H1 (cell line): ENCODE data around the gene RFTN2. TPM values are rescaled to one million over a fixed set of nuclear protein-coding genes. Genes with fewer than 3 reads are reported as not detected.

ENCODE experiments used
- CTCF ChIA-PET: fragments of 300-600 bp; sonication (Branson Sonifier 250); formaldehyde crosslinking; loops from one replicate; lab custom pipeline; 2021; ENCODE audit not compliant: partially characterized antibody; lab: Charles Lee
- POLR2A ChIA-PET: fragments of 300-600 bp; sonication (Branson Sonifier 250); formaldehyde crosslinking; loops from one replicate; lab custom pipeline; 2021; ENCODE audit warnings: inconsistent platforms; ENCODE audit not compliant: partially characterized antibody; lab: Charles Lee
- DNase-seq, 2 experiments: peaks; one replicate each; pipeline versions ENCODE4 v3.0.0 to v3.0.0-alpha.2; 2010 to 2022; ENCODE audit warnings: low spot score in 2 of 2, low read depth in 1 of 2, mixed read lengths in 1 of 2
- FAIRE-seq: peaks from 2 replicates; lab custom pipeline; 2011; peaks lifted over from hg19 to GRCh38; lab: Jason Lieb, UNC
- H2AFZ ChIP-seq: 2 replicates; pipeline ENCODE4 v1.8.1; 2012; ENCODE audit warnings: low read length, inconsistent platforms
- H2AK5ac ChIP-seq: 2 replicates; pipeline ENCODE4 v1.6.1; 2013; ENCODE audit warnings: low read depth, low read length
- H2BK120ac ChIP-seq: replicated peaks from 2 replicates; pipeline ENCODE3; 2013; ENCODE audit warnings: low read depth, low read length, inconsistent platforms
- H2BK12ac ChIP-seq: 2 replicates; pipeline ENCODE4 v1.6.1; 2013; ENCODE audit warnings: low read depth, low read length
- H2BK15ac ChIP-seq: 2 replicates; pipeline ENCODE4 v1.6.1; 2013; ENCODE audit warnings: low read length
- H2BK20ac ChIP-seq: 2 replicates; pipeline ENCODE4 v1.6.1; 2013; ENCODE audit warnings: low read length
- H2BK5ac ChIP-seq: 2 replicates; pipeline ENCODE4 v1.6.1; 2013; ENCODE audit warnings: low read depth, low read length
- H3K14ac ChIP-seq: 2 replicates; pipeline ENCODE4 v1.6.1; 2013; ENCODE audit warnings: inconsistent platforms; ENCODE audit not compliant: insufficient read length
- H3K18ac ChIP-seq: 2 replicates; pipeline ENCODE4 v1.6.1; 2013; ENCODE audit warnings: low read length; ENCODE audit errors: extremely low read depth
- H3K23ac ChIP-seq: 2 replicates; pipeline ENCODE4 v1.6.1; 2013; ENCODE audit warnings: inconsistent platforms; ENCODE audit not compliant: insufficient read length
- H3K23me2 ChIP-seq: 2 replicates; pipeline ENCODE4 v1.6.1; 2013; ENCODE audit warnings: low read depth, low read length
- H3K27ac ChIP-seq: 2 replicates; pipeline ENCODE4 v1.6.1; 2011; ENCODE audit warnings: low read depth, low read length, inconsistent platforms
- H3K27me3 ChIP-seq, 4 experiments: replicated peaks in 1 of 4; 1 replicate in 1 of 4; 2 replicates in 3 of 4; pipeline versions ENCODE4 v1.6.1 to v1.8.1; 2011 to 2013; ENCODE audit warnings: low read length in 3 of 4, mild to moderate bottlenecking in 3 of 4, inconsistent platforms in 2 of 4, mixed read lengths in 2 of 4, moderate library complexity in 1 of 4; ENCODE audit not compliant: control insufficient read depth in 3 of 4, insufficient read depth in 3 of 4; ENCODE audit errors: extremely low read depth in 1 of 4
- H3K36me3 ChIP-seq, 4 experiments: 2 replicates each; pipeline versions ENCODE4 v1.6.1 to v1.8.1; 2011 to 2013; ENCODE audit warnings: mild to moderate bottlenecking in 4 of 4, low read length in 3 of 4, moderate library complexity in 2 of 4, control low read depth in 1 of 4, inconsistent platforms in 1 of 4; ENCODE audit not compliant: insufficient read depth in 4 of 4, control insufficient read depth in 2 of 4
- H3K4ac ChIP-seq: replicated peaks from 2 replicates; pipeline ENCODE3; 2013; ENCODE audit warnings: low read length, low read depth, mixed read lengths, inconsistent platforms; ENCODE audit not compliant: insufficient read length
- H3K4me1 ChIP-seq, 4 experiments: replicated peaks in 1 of 4; 1 replicate in 1 of 4; 2 replicates in 3 of 4; pipeline versions ENCODE4 v1.6.1 to v1.8.1; 2011 to 2013; ENCODE audit warnings: low read length in 3 of 4, inconsistent platforms in 2 of 4, mixed read lengths in 1 of 4; ENCODE audit not compliant: insufficient read depth in 4 of 4, control insufficient read depth in 3 of 4
- H3K4me2 ChIP-seq, 2 experiments: 2 replicates each; pipeline versions ENCODE4 v1.6.1 to v1.8.1; 2011 to 2013; ENCODE audit warnings: low read depth in 2 of 2, low read length in 2 of 2, control low read depth in 1 of 2, inconsistent platforms in 1 of 2, mild to moderate bottlenecking in 1 of 2; ENCODE audit not compliant: insufficient read depth in 1 of 2
- H3K4me3 ChIP-seq, 4 experiments: fragments of 200-600, 300-600 bp in 1 of 4; sonication (generic), shearing (Covaris generic), sonication (Bioruptor Twin) in 1 of 4; 2 replicates each; pipeline versions ENCODE4 v1.5.1 to v1.8.1; 2011 to 2016; ENCODE audit warnings: low read length in 4 of 4, low read depth in 3 of 4, control low read depth in 2 of 4, inconsistent platforms in 2 of 4, mild to moderate bottlenecking in 2 of 4, mixed read lengths in 1 of 4, moderate library complexity in 1 of 4; ENCODE audit not compliant: insufficient read depth in 2 of 4; ENCODE audit errors: extremely low read depth in 1 of 4
- H3K56ac ChIP-seq: replicated peaks from 2 replicates; pipeline ENCODE3; 2013; ENCODE audit warnings: low read depth, mild to moderate bottlenecking, mixed read lengths, low read length, inconsistent platforms; ENCODE audit not compliant: insufficient read length
- H3K79me1 ChIP-seq: 2 replicates; pipeline ENCODE4 v1.6.1; 2013; ENCODE audit warnings: low read depth, low read length, control low read depth
- H3K79me2 ChIP-seq, 2 experiments: 2 replicates each; pipeline versions ENCODE4 v1.6.1 to v1.8.1; 2012 to 2013; ENCODE audit warnings: low read length in 2 of 2, mild to moderate bottlenecking in 2 of 2, inconsistent platforms in 1 of 2; ENCODE audit not compliant: insufficient read depth in 2 of 2, control insufficient read depth in 1 of 2
- H3K9ac ChIP-seq, 4 experiments: replicated peaks in 1 of 4; 1 replicate in 1 of 4; 2 replicates in 3 of 4; pipeline versions ENCODE4 v1.6.1 to v1.8.1; 2011 to 2013; ENCODE audit warnings: low read depth in 3 of 4, low read length in 3 of 4, control low read depth in 2 of 4, mild to moderate bottlenecking in 2 of 4, moderate library complexity in 2 of 4, inconsistent platforms in 1 of 4; ENCODE audit errors: extremely low read depth in 1 of 4
- H3K9me3 ChIP-seq, 2 experiments: 2 replicates each; pipeline versions ENCODE4 v1.6.1 to v1.8.1; 2012 to 2013; ENCODE audit warnings: mild to moderate bottlenecking in 2 of 2, moderate library complexity in 2 of 2, control low read depth in 1 of 2, inconsistent platforms in 1 of 2, low read depth in 1 of 2, low read length in 1 of 2, mixed read lengths in 1 of 2; ENCODE audit not compliant: insufficient read depth in 2 of 2
- H4K20me1 ChIP-seq, 2 experiments: replicated peaks in 1 of 2; 2 replicates each; pipeline versions ENCODE3 to v1.8.1; 2011 to 2013; ENCODE audit warnings: inconsistent platforms in 2 of 2, low read length in 2 of 2, mild to moderate bottlenecking in 1 of 2; ENCODE audit not compliant: insufficient read depth in 2 of 2, control insufficient read depth in 1 of 2
- H4K5ac ChIP-seq: 2 replicates; pipeline ENCODE4 v1.6.1; 2013; ENCODE audit warnings: low read length, low read depth, mixed read lengths, inconsistent platforms; ENCODE audit not compliant: insufficient read length
- H4K8ac ChIP-seq: 2 replicates; pipeline ENCODE4 v1.8.0; 2013; ENCODE audit warnings: mild to moderate bottlenecking, moderate library complexity, low read length, inconsistent platforms; ENCODE audit not compliant: insufficient read depth; ENCODE audit errors: extremely low read depth
- H4K91ac ChIP-seq: replicated peaks from 2 replicates; pipeline ENCODE3; 2013; ENCODE audit warnings: low read length, mixed read lengths, inconsistent platforms; ENCODE audit not compliant: insufficient read length
- ATF2 ChIP-seq: IDR thresholded peaks from 2 replicates; pipeline ENCODE4 v1.6.1; 2012; ENCODE audit warnings: low read length, inconsistent platforms
- GABPA ChIP-seq: IDR thresholded peaks from 2 replicates; pipeline ENCODE4 v1.6.1; 2011; ENCODE audit warnings: mild to moderate bottlenecking, low read length, moderate library complexity, borderline replicate concordance; ENCODE audit not compliant: insufficient read depth
- JUN ChIP-seq: IDR thresholded peaks from 2 replicates; pipeline ENCODE4 v1.6.1; 2011; ENCODE audit warnings: low read depth, mild to moderate bottlenecking, improper control_type of control experiment, low read length
- KDM1A ChIP-seq: fragments of 200-600, 300-600 bp; sonication (generic); IDR thresholded peaks from 2 replicates; pipeline ENCODE4 v1.7.1; 2016; ENCODE audit warnings: mild to moderate bottlenecking, low read length, borderline replicate concordance
- SAP30 ChIP-seq: fragments of 300-600 bp; sonication (generic); IDR thresholded peaks from 2 replicates; pipeline ENCODE4 v1.7.1; 2012; ENCODE audit warnings: low read length, moderate library complexity, mild to moderate bottlenecking, inconsistent platforms; ENCODE audit not compliant: insufficient read depth, insufficient replicate concordance
- SIRT6 ChIP-seq: IDR thresholded peaks from one replicate; pipeline ENCODE4 v1.7.1; 2012; ENCODE audit warnings: low read length, inconsistent platforms
- SP4 ChIP-seq: IDR thresholded peaks from 2 replicates; pipeline ENCODE4 v1.6.1; 2012; ENCODE audit warnings: low read length, inconsistent platforms
- SUZ12 ChIP-seq: fragments of 200-600 bp; sonication (generic); IDR thresholded peaks from 2 replicates; pipeline ENCODE4 v1.6.1; 2012; ENCODE audit warnings: mild to moderate bottlenecking, inconsistent platforms, low read length, moderate library complexity, mixed read lengths
- TBP ChIP-seq: IDR thresholded peaks from 2 replicates; pipeline ENCODE4 v1.6.1; 2011; ENCODE audit warnings: low read depth, low read length, improper control_type of control experiment
- USF2 ChIP-seq: IDR thresholded peaks from 2 replicates; pipeline ENCODE4 v1.6.1; 2011; ENCODE audit warnings: low read length, improper control_type of control experiment
- ZNF274 ChIP-seq: IDR thresholded peaks from 2 replicates; pipeline ENCODE4 v1.7.0; 2012; ENCODE audit warnings: low read length, borderline replicate concordance; ENCODE audit errors: extremely low read depth
- WGBS, 2 experiments: shearing (Covaris generic) in 1 of 2; methylation state at CpG; one replicate each; pipeline versions ENCODE4 v1.1.6 to v1.1.7; 2013 to 2015; ENCODE audit warnings: low lambda C conversion rate in 2 of 2, mixed read lengths in 2 of 2, inconsistent platforms in 1 of 2, low coverage in 1 of 2, missing lambda C conversion rate in 1 of 2; ENCODE audit not compliant: insufficient replicate concordance in 2 of 2, insufficient coverage in 1 of 2, insufficient read length in 1 of 2; ENCODE audit errors: extremely low coverage in 1 of 2, missing lambda C conversion rate in 1 of 2; 5-methylcytosine and 5-hydroxymethylcytosine counted together
- polyA plus RNA-seq, 7 experiments: library from polyadenylated mRNA; depleted of rRNA in 3 of 7; stranded (reverse) in 5 of 7; unstranded in 2 of 7; fragments of >200 nt in 5 of 7; fragments of 200-250 nt in 2 of 7; gene quantifications; 1 replicate in 5 of 7; 2 replicates in 1 of 7; 4 replicates in 1 of 7; pipeline versions ENCODE4 v1.2.1 to v1.2.3, GENCODE V29; 2011 to 2013; ENCODE audit warnings: missing spikeins in 2 of 7, mixed read lengths in 2 of 7
- total RNA-seq: library from RNA; stranded (reverse); fragmentation: NEBNext Ultra II Directional; extraction: Animal tissue kit (Norgen Biotek cat#: 25700); gene quantifications from 2 replicates; pipeline ENCODE4 v1.2.1, GENCODE V29; 2021

RFTN2 gene
- total and polyA plus RNA-seq, 2 of the 8 experiments (the other 6 are each of a cell fraction or from before 2014, with no cell fraction given) = 2.3 to 2.4 TPM

- peaks cover 4 to 36% (median 13%) of the 10 kb centered on the region in 4 experiments; a peak in 7 of 8 replicates for H3K36me3 ChIP-seq
- no peak for TF ChIP-seq KDM1A
- no peak for TF ChIP-seq ATF2
- TF ChIP-seq SIRT6 = no peak
- TF ChIP-seq GABPA = no peak
- no peak for TF ChIP-seq JUN
- no peak for TF ChIP-seq ZNF274
- no peak for TF ChIP-seq SAP30
- TF ChIP-seq TBP = no peak
- no peak for TF ChIP-seq USF2
- no peak for TF ChIP-seq SUZ12
- no peak for TF ChIP-seq SP4
- TF ChIP-seq, all 59 proteins: peak for 0
- H3K4ac ChIP-seq = no peak overlapping the region
- ChIA-PET POLR2A (interaction anchor here (1.7 kb wide), 1 partner anchor 28 kb away, joined by 5 read pairs; the partner anchor contains the start of gene MOB4), CTCF (no interaction called here)
- no peak overlapping the region for H2BK15ac ChIP-seq
- DNase-seq = no peak
- no peak overlapping the region for H3K18ac ChIP-seq
- no peak overlapping the region for H2BK20ac ChIP-seq
- no peaks in the 10 kb centered on the region for H3K23me2 ChIP-seq
- H3K4me2 ChIP-seq = no peak overlapping the region
- no peak overlapping the region for H2BK12ac ChIP-seq
- no peak overlapping the region for H3K4me3 ChIP-seq
- H3K79me1 ChIP-seq = no peaks in the 10 kb centered on the region; the same call in 1 of the 2 replicates
- no peaks in the 10 kb centered on the region for H3K9me3 ChIP-seq
- H3K27ac ChIP-seq = no peak overlapping the region
- no peak overlapping the region for H2AK5ac ChIP-seq
- no peak overlapping the region for H2AFZ ChIP-seq
- no peak for FAIRE-seq
- H3K27me3 ChIP-seq = no peaks in the 10 kb centered on the region
- H3K4me1 ChIP-seq = no peaks in the 10 kb centered on the region
- no peak overlapping the region for H4K5ac ChIP-seq
- no peak overlapping the region for H3K56ac ChIP-seq
- no peak overlapping the region for H3K14ac ChIP-seq
- no peak overlapping the region for H3K9ac ChIP-seq
- H4K20me1 ChIP-seq = peaks cover 0 to 3% of the 10 kb centered on the region in 2 experiments
- H4K8ac ChIP-seq = no peak overlapping the region
- no peak overlapping the region for H4K91ac ChIP-seq
- no peak overlapping the region for H2BK5ac ChIP-seq
- WGBS, 2 experiments = 87% methylated on average over 3 of the region's 3 CpGs; no CpG with 5 or more reads in 1 of the 2 experiments
- no peak overlapping the region for H3K23ac ChIP-seq
- H2BK120ac ChIP-seq = no peak overlapping the region
- peaks cover 0 to 7% of the 10 kb centered on the region in 2 experiments; a peak in 3 of 4 replicates for H3K79me2 ChIP-seq
Measured at GRCh38 chr2:197543206-197543605, 132.2 kb downstream of the RFTN2 start.
